HCT116 (cell line): Measurements from ENCODE around the gene DDAH1. TPM values are rescaled to one million over a fixed set of nuclear protein-coding genes. Genes with fewer than 3 reads are reported as not detected.

ENCODE experiments used
- ATAC-seq: fragments of 200-7000 bp; cut with Tn5 transposase; 2 replicates; pipeline ENCODE4 v1.9.1; 2020; ENCODE audit warnings: mild to moderate bottlenecking, moderate library complexity
- BruUV-seq: library from RNA; stranded (reverse); fragments of 400-500 nt; replicated peaks from 2 replicates; lab custom pipeline; 2021; lab: Mats Ljungman, UMichigan
- CTCF ChIA-PET: fragments of 300-600 bp; sonication (Branson Sonifier 250); formaldehyde crosslinking; loops from one replicate; lab custom pipeline; 2021; ENCODE audit warnings: antibody characterized with exemption; lab: Charles Lee
- POLR2A ChIA-PET: fragments of 300-600, 350-600 bp; sonication (Branson Sonifier 250); formaldehyde crosslinking; loops from one replicate; lab custom pipeline; 2021; ENCODE audit warnings: antibody characterized with exemption; lab: Charles Lee
- RAD21 ChIA-PET, 2 experiments: fragments of 300-600 bp; sonication (Branson Sonifier 250); formaldehyde crosslinking; loops; one replicate each; lab custom pipeline; 2023; ENCODE audit warnings: low total read pairs in 2 of 2; ENCODE audit not compliant: uncharacterized antibody in 2 of 2, unreplicated experiment in 2 of 2, low non-redundant PET in 1 of 2; lab: Charles Lee
- DNase-seq: peaks from one replicate; pipeline ENCODE4 v3.0.0-alpha.2; 2010; ENCODE audit warnings: low read depth, low spot score
- H2AFZ ChIP-seq: fragments of 200-600 bp; shearing (Covaris generic), sonication (generic); 2 replicates; pipeline ENCODE4 v1.6.1; 2017; ENCODE audit warnings: low read depth, mixed run types, mixed read lengths, antibody characterized with exemption, low read length; ENCODE audit not compliant: poor library complexity, severe bottlenecking
- H3K27ac ChIP-seq: 2 replicates; pipeline ENCODE4 v1.5.1; 2012; ENCODE audit warnings: low read depth, low read length
- H3K27me3 ChIP-seq: fragments of 200-600 bp; sonication (generic); 2 replicates; pipeline ENCODE4 v1.6.1; 2016; ENCODE audit warnings: mixed run types, low read length, mixed read lengths; ENCODE audit not compliant: insufficient read depth
- H3K36me3 ChIP-seq, 2 experiments: fragments of 200-500 bp in 1 of 2; fragments of 200-600 bp in 1 of 2; sonication (Bioruptor generic) in 1 of 2; sonication (generic) in 1 of 2; 2 replicates each; pipeline versions ENCODE4 v1.5.1 to v1.6.1; 2014 to 2016; ENCODE audit warnings: low read length in 2 of 2, inconsistent platforms in 1 of 2, mixed read lengths in 1 of 2, mixed run types in 1 of 2; ENCODE audit not compliant: insufficient read depth in 2 of 2, control insufficient read depth in 1 of 2
- H3K4me1 ChIP-seq, 2 experiments: fragments of 200-600 bp in 1 of 2; sonication (generic) in 1 of 2; 2 replicates each; pipeline versions ENCODE4 v1.5.1 to v1.6.1; 2012 to 2017; ENCODE audit warnings: low read length in 2 of 2, inconsistent platforms in 1 of 2, mild to moderate bottlenecking in 1 of 2, mixed read lengths in 1 of 2, mixed run types in 1 of 2, moderate library complexity in 1 of 2; ENCODE audit not compliant: insufficient read depth in 2 of 2, control insufficient read depth in 1 of 2
- H3K4me2 ChIP-seq: fragments of 200-600 bp; sonication (generic); 2 replicates; pipeline ENCODE4 v1.6.1; 2017; ENCODE audit warnings: mixed run types, low read length, mixed read lengths
- H3K4me3 ChIP-seq, 2 experiments: fragments of 200-600 bp in 1 of 2; sonication (generic) in 1 of 2; replicated peaks in 1 of 2; 2 replicates each; pipeline ENCODE4 v1.5.1; 2011 to 2016; ENCODE audit warnings: low read length in 2 of 2, control low read depth in 1 of 2, low read depth in 1 of 2, mild to moderate bottlenecking in 1 of 2, mixed read lengths in 1 of 2, mixed run types in 1 of 2
- H3K79me2 ChIP-seq: fragments of 200-600 bp; sonication (generic); 2 replicates; pipeline ENCODE4 v1.6.1; 2017; ENCODE audit warnings: mild to moderate bottlenecking, mixed run types, low read length, moderate library complexity, mixed read lengths; ENCODE audit not compliant: insufficient read depth
- H3K9ac ChIP-seq: fragments of 200-600 bp; sonication (generic); 2 replicates; pipeline ENCODE4 v1.6.1; 2016; ENCODE audit warnings: low read length, mixed read lengths
- H3K9me2 ChIP-seq: fragments of 200-600 bp; sonication (generic), shearing (Covaris generic); 2 replicates; pipeline ENCODE4 v1.6.1; 2017; ENCODE audit warnings: mixed run types, mild to moderate bottlenecking, moderate library complexity; ENCODE audit not compliant: insufficient read depth
- H3K9me3 ChIP-seq, 2 experiments: fragments of 200-500 bp in 1 of 2; fragments of 200-600 bp in 1 of 2; sonication (Bioruptor generic) in 1 of 2; sonication (generic) in 1 of 2; 2 replicates each; pipeline ENCODE4 v1.6.1; 2014 to 2017; ENCODE audit warnings: low read length in 2 of 2, mixed read lengths in 2 of 2, inconsistent platforms in 1 of 2, low read depth in 1 of 2, mild to moderate bottlenecking in 1 of 2, mixed run types in 1 of 2, moderate library complexity in 1 of 2; ENCODE audit not compliant: control insufficient read depth in 1 of 2, insufficient read depth in 1 of 2
- H4K20me1 ChIP-seq: fragments of 200-600 bp; sonication (generic), shearing (Covaris generic); 2 replicates; pipeline ENCODE4 v1.6.1; 2017; ENCODE audit warnings: mixed run types, mild to moderate bottlenecking, moderate library complexity; ENCODE audit not compliant: insufficient read depth
- ATF3 ChIP-seq: IDR thresholded peaks from 2 replicates; pipeline ENCODE4 v1.6.1; 2012
- CBX3 ChIP-seq: IDR thresholded peaks from 2 replicates; pipeline ENCODE4 v1.6.1; 2012; ENCODE audit warnings: low read depth
- CEBPB ChIP-seq: IDR thresholded peaks from 2 replicates; pipeline ENCODE4 v1.6.1; 2012; ENCODE audit warnings: low read depth
- EGR1 ChIP-seq: IDR thresholded peaks from 2 replicates; pipeline ENCODE4 v1.6.1; 2012; ENCODE audit warnings: low read depth
- ELF1 ChIP-seq: IDR thresholded peaks from 2 replicates; pipeline ENCODE4 v1.6.1; 2012; ENCODE audit warnings: low read depth, borderline replicate concordance
- EZH2phosphoT487 ChIP-seq: fragments of 200-600 bp; IDR thresholded peaks from 2 replicates; pipeline ENCODE4 v1.6.1; 2018; ENCODE audit warnings: antibody characterized with exemption, borderline replicate concordance
- JUND ChIP-seq: IDR thresholded peaks from 2 replicates; pipeline ENCODE4 v1.6.1; 2012
- MAX ChIP-seq: IDR thresholded peaks from 2 replicates; pipeline ENCODE4 v1.6.1; 2012
- POLR2A ChIP-seq: IDR thresholded peaks from 2 replicates; pipeline ENCODE4 v1.7.0; 2011; ENCODE audit warnings: borderline replicate concordance; ENCODE audit not compliant: insufficient read depth, insufficient read length; ENCODE audit errors: extremely low read depth
- POLR2AphosphoS5 ChIP-seq: IDR thresholded peaks from 2 replicates; pipeline ENCODE4 v1.6.1; 2011; ENCODE audit warnings: mild to moderate bottlenecking, low read depth, low read length, moderate library complexity
- RAD21 ChIP-seq: IDR thresholded peaks from 2 replicates; pipeline ENCODE4 v1.6.1; 2012; ENCODE audit warnings: low read depth, mild to moderate bottlenecking
- REST ChIP-seq: IDR thresholded peaks from 2 replicates; pipeline ENCODE4 v1.6.1; 2012; ENCODE audit warnings: low read depth
- SP1 ChIP-seq: IDR thresholded peaks from 2 replicates; pipeline ENCODE4 v1.6.1; 2012; ENCODE audit warnings: low read depth
- TCF7L2 ChIP-seq: IDR thresholded peaks from 2 replicates; pipeline ENCODE4 v1.7.0; 2011; ENCODE audit warnings: borderline replicate concordance, inconsistent platforms; ENCODE audit not compliant: insufficient read depth, insufficient read length; ENCODE audit errors: extremely low read depth
- ZFX ChIP-seq: fragments of 450-650 bp; IDR thresholded peaks from 2 replicates; pipeline ENCODE4 v1.6.1; 2017
- ZNF274 ChIP-seq: fragments of 200-500 bp; sonication (Bioruptor generic); IDR thresholded peaks from 2 replicates; pipeline ENCODE4 v1.6.1; 2014; ENCODE audit warnings: mild to moderate bottlenecking, low read depth, low read length, inconsistent platforms
- intact Hi-C: fragments of 100-400 bp; cut with micrococcal nuclease; formaldehyde crosslinking; loops from 2 replicates; pipeline ENCODE4 v1.10.0; 2022
- total RNA-seq: library from RNA; stranded (reverse); gene quantifications from one replicate; pipeline ENCODE4 v1.2.1, GENCODE V29; 2021; ENCODE audit not compliant: unreplicated experiment

Gene DDAH1
- total RNA-seq, 1 experiment from 2014 or later, result 16.6 TPM

- no peak for DNase-seq
- Histone ChIP-seq H4K20me1 (no peaks in the 10 kb centered on the region), H3K9ac (no peak overlapping the region), H3K9me2 (no peaks in the 10 kb centered on the region), H3K4me3 (no peak overlapping the region), H3K79me2 (no peaks in the 10 kb centered on the region), H3K9me3 (no peaks in the 10 kb centered on the region), H3K4me2 (no peak overlapping the region), H3K4me1 (no peaks in the 10 kb centered on the region), H2AFZ (no peak overlapping the region), H3K27ac (no peak overlapping the region), H3K36me3 (no peaks in the 10 kb centered on the region), H3K27me3 (no peaks in the 10 kb centered on the region)
- intact Hi-C loops, result no loop called here
- ChIA-PET POLR2A (no interaction called here), RAD21 (no interaction called here), CTCF (no interaction called here)
- BruUV-seq, result no TSS peak
- ATAC-seq, result no peak
- TF ChIP-seq TCF7L2 (no peak), MAX (no peak), CBX3 (no peak), POLR2AphosphoS5 (no peak), ELF1 (no peak), EZH2phosphoT487 (no peak), ZNF274 (no peak), EGR1 (no peak), ATF3 (no peak), SP1 (no peak)
Measured at GRCh38 chr1:85488126-85488525, 23.2 kb upstream of the DDAH1 start.

- Histone ChIP-seq H3K4me1 (no peaks in the 10 kb centered on the region), H3K79me2 (no peaks in the 10 kb centered on the region), H3K4me3 (no peak overlapping the region), H3K9me3 (no peaks in the 10 kb centered on the region), H3K9me2 (no peaks in the 10 kb centered on the region), H4K20me1 (no peaks in the 10 kb centered on the region), H3K9ac (no peak overlapping the region), H3K4me2 (no peak overlapping the region), H2AFZ (no peak overlapping the region), H3K27me3 (no peaks in the 10 kb centered on the region), H3K36me3 (no peaks in the 10 kb centered on the region), H3K27ac (no peak overlapping the region)
- ChIA-PET RAD21 (no interaction called here), CTCF (no interaction called here), POLR2A (no interaction called here)
- no peak for TF ChIP-seq SP1
- TF ChIP-seq TCF7L2, result no peak
- TF ChIP-seq POLR2A, result no peak
- TF ChIP-seq CBX3, result no peak
- TF ChIP-seq ZNF274, result no peak
- no peak for TF ChIP-seq ATF3
- no peak for TF ChIP-seq CEBPB
- no peak for TF ChIP-seq ZFX
- no peak for TF ChIP-seq ELF1
- TF ChIP-seq EZH2phosphoT487, result no peak
- TF ChIP-seq MAX, result no peak
- TF ChIP-seq EGR1, result no peak
- no peak for TF ChIP-seq JUND
- no peak for TF ChIP-seq REST
- no peak for TF ChIP-seq POLR2AphosphoS5
- no peak for TF ChIP-seq RAD21
- ATAC-seq, result no peak
- DNase-seq, result no peak
- no TSS peak for BruUV-seq
- intact Hi-C loops, result no loop called here
Measured at GRCh38 chr1:85485516-85485915, 20.6 kb upstream of the DDAH1 start.
